ENCODE results near the gene EARS2.

GRCh38 chr16:23520500-23520899 lies 36.6 kb downstream of the EARS2 start:
- TF ChIP-seq CTCF (IDR thresholded peaks at IDR 0.05): no peak
- no peak for TF ChIP-seq POLR2A (IDR thresholded peaks at IDR 0.05)
